WTC11 (cell line): ENCODE measurements around the gene SNX22. TPM values are rescaled to one million over a fixed set of nuclear protein-coding genes. Genes with fewer than 3 reads are reported as not detected.

Experiments
- ATAC-seq: fragments of 200-7000 bp; cut with Tn5 transposase; 2 replicates; pipeline ENCODE4 v1.10.0; 2021; ENCODE audit warnings: mild to moderate bottlenecking, moderate library complexity
- CTCF ChIA-PET: fragments of 300-600 bp; sonication (Branson Sonifier 250); formaldehyde crosslinking; loops from one replicate; lab custom pipeline; 2021; ENCODE audit warnings: antibody characterized with exemption; lab: Charles Lee
- POLR2A ChIA-PET: fragments of 350-600 bp; sonication (Branson Sonifier 250); formaldehyde crosslinking; loops from one replicate; lab custom pipeline; 2021; ENCODE audit warnings: antibody characterized with exemption; lab: Charles Lee
- DNase-seq: peaks from one replicate; pipeline ENCODE4 v3.0.0; 2021; ENCODE audit warnings: low spot score
- H3K27ac Mint-ChIP-seq: 2 replicates; pipeline ENCODE4 v1.8.0; 2021; ENCODE audit warnings: mixed read lengths
- H3K27me3 Mint-ChIP-seq: 2 replicates; pipeline ENCODE4 v1.8.0; 2021; ENCODE audit warnings: low read depth, mild to moderate bottlenecking, moderate library complexity, mixed read lengths
- H3K36me3 Mint-ChIP-seq: 2 replicates; pipeline ENCODE4 v1.8.0; 2021; ENCODE audit warnings: mixed read lengths
- H3K4me1 Mint-ChIP-seq: 2 replicates; pipeline ENCODE4 v1.8.0; 2022; ENCODE audit warnings: mixed read lengths
- H3K4me3 Mint-ChIP-seq: 2 replicates; pipeline ENCODE4 v1.8.0; 2021; ENCODE audit warnings: mild to moderate bottlenecking, moderate library complexity, mixed read lengths
- H3K9me3 Mint-ChIP-seq: 2 replicates; pipeline ENCODE4 v1.8.0; 2021; ENCODE audit warnings: mixed read lengths
- ESRRA ChIP-seq: sonication (generic); formaldehyde crosslinking; IDR thresholded peaks from 2 replicates; pipeline ENCODE4 v1.8.1; 2022; ENCODE audit warnings: mild to moderate bottlenecking, missing genetic modification reagents, borderline replicate concordance
- ETV6 ChIP-seq: sonication (generic); formaldehyde crosslinking; IDR thresholded peaks from 2 replicates; pipeline ENCODE4 v1.8.1; 2022; ENCODE audit warnings: mild to moderate bottlenecking, missing genetic modification reagents
- FOXJ3 ChIP-seq: sonication (generic); formaldehyde crosslinking; IDR thresholded peaks from 2 replicates; pipeline ENCODE4 v1.9.0; 2021; ENCODE audit warnings: missing genetic modification reagents, mild to moderate bottlenecking, borderline replicate concordance
- FOXK1 ChIP-seq: sonication (generic); formaldehyde crosslinking; IDR thresholded peaks from 2 replicates; pipeline ENCODE4 v1.8.0; 2022; ENCODE audit warnings: mild to moderate bottlenecking, moderate library complexity, missing genetic modification reagents
- NR1H2 ChIP-seq: sonication (generic); formaldehyde crosslinking; IDR thresholded peaks from 2 replicates; pipeline ENCODE4 v1.9.0; 2021; ENCODE audit warnings: mild to moderate bottlenecking, moderate library complexity, missing genetic modification reagents
- NR2C2 ChIP-seq: sonication (generic); formaldehyde crosslinking; IDR thresholded peaks from 2 replicates; pipeline ENCODE4 v1.8.0; 2022; ENCODE audit warnings: mild to moderate bottlenecking, missing genetic modification reagents
- ZBTB21 ChIP-seq: sonication (generic); formaldehyde crosslinking; IDR thresholded peaks from 2 replicates; pipeline ENCODE4 v1.8.1; 2023; ENCODE audit warnings: mild to moderate bottlenecking, missing genetic modification reagents, borderline replicate concordance
- ZNF423 ChIP-seq: fragments of 250-450 bp; sonication (Bioruptor Pico); IDR thresholded peaks from 2 replicates; pipeline ENCODE4 v2.1.2; 2022; ENCODE audit warnings: mild to moderate bottlenecking, moderate library complexity
- total RNA-seq: library from RNA; stranded (reverse); gene quantifications from 3 replicates; pipeline ENCODE4 v1.2.3, GENCODE V29; 2021
- TF ChIP-seq, protein P1 (sequence below): sonication (generic); formaldehyde crosslinking; IDR thresholded peaks from 2 replicates; pipeline ENCODE4 v1.8.0; 2023; ENCODE audit warnings: mild to moderate bottlenecking, missing genetic modification reagents
- TF ChIP-seq, protein P2 (sequence below): sonication (generic); formaldehyde crosslinking; IDR thresholded peaks from 2 replicates; pipeline ENCODE4 v1.8.1; 2022; ENCODE audit warnings: low read depth, missing genetic modification reagents, borderline replicate concordance
- TF ChIP-seq, protein P3 (sequence below): sonication (generic); formaldehyde crosslinking; IDR thresholded peaks from 2 replicates; pipeline ENCODE4 v1.8.1; 2023; ENCODE audit warnings: mild to moderate bottlenecking, missing genetic modification reagents
- TF ChIP-seq, protein P4 (sequence below): fragments of 250-450 bp; sonication (Bioruptor Pico); IDR thresholded peaks from 2 replicates; pipeline ENCODE4 v1.9.0; 2021; ENCODE audit warnings: moderate library complexity, mild to moderate bottlenecking, inconsistent platforms, borderline replicate concordance

The SNX22 gene
- total RNA-seq, 1 experiment from 2014 or later = 5.9 TPM

DNA sequence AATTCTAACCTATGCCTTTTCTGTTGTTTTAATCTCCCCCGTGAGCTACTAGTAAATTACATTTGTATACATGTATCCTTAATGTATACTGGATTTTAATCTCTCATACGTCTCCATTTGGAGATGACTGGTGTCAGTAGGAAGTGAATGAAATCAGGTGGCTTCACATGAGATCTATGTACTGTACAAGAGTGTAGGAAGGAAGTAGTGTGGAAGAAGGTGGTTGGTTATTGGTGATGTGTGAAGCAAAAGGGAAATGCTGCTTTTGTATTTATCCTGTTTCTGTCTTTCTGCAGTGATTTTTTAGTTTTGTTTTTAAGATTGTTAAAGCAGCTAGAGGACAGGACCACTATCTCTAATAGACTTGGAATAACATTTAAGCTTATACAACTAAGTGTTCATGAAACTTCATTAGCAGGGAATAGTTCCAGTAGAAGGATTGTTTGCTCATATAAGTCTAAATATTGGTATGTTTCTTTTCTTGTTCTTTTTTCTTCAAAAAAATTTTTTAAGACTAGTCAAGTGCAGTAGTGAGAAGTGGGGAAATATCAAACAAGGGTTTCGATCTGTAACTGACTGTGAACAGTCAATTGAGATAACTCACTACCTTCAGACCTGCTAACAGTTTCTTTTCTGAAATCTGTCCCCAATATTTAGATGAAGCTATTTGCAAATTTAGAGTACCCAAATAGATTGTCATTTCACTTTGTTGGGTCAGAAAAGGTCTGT lies 40.4 kb upstream of the SNX22 start:
- H3K27ac Mint-ChIP-seq = no peak overlapping the region
- no peaks in the 10 kb centered on the region for H3K27me3 Mint-ChIP-seq
- ATAC-seq = no peak
- peaks cover 8% of the 10 kb centered on the region for H3K4me1 Mint-ChIP-seq
- TF ChIP-seq ESRRA (CRISPR knock-in tag) (no peak), NR1H2 (CRISPR knock-in tag) (no peak)
- TF ChIP-seq, protein P1, sequence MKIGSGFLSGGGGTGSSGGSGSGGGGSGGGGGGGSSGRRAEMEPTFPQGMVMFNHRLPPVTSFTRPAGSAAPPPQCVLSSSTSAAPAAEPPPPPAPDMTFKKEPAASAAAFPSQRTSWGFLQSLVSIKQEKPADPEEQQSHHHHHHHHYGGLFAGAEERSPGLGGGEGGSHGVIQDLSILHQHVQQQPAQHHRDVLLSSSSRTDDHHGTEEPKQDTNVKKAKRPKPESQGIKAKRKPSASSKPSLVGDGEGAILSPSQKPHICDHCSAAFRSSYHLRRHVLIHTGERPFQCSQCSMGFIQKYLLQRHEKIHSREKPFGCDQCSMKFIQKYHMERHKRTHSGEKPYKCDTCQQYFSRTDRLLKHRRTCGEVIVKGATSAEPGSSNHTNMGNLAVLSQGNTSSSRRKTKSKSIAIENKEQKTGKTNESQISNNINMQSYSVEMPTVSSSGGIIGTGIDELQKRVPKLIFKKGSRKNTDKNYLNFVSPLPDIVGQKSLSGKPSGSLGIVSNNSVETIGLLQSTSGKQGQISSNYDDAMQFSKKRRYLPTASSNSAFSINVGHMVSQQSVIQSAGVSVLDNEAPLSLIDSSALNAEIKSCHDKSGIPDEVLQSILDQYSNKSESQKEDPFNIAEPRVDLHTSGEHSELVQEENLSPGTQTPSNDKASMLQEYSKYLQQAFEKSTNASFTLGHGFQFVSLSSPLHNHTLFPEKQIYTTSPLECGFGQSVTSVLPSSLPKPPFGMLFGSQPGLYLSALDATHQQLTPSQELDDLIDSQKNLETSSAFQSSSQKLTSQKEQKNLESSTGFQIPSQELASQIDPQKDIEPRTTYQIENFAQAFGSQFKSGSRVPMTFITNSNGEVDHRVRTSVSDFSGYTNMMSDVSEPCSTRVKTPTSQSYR (CRISPR knock-in tag) = no peak
- TF ChIP-seq, protein P2, sequence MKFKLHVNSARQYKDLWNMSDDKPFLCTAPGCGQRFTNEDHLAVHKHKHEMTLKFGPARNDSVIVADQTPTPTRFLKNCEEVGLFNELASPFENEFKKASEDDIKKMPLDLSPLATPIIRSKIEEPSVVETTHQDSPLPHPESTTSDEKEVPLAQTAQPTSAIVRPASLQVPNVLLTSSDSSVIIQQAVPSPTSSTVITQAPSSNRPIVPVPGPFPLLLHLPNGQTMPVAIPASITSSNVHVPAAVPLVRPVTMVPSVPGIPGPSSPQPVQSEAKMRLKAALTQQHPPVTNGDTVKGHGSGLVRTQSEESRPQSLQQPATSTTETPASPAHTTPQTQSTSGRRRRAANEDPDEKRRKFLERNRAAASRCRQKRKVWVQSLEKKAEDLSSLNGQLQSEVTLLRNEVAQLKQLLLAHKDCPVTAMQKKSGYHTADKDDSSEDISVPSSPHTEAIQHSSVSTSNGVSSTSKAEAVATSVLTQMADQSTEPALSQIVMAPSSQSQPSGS (CRISPR knock-in tag) = no peak
- TF ChIP-seq, protein P3, sequence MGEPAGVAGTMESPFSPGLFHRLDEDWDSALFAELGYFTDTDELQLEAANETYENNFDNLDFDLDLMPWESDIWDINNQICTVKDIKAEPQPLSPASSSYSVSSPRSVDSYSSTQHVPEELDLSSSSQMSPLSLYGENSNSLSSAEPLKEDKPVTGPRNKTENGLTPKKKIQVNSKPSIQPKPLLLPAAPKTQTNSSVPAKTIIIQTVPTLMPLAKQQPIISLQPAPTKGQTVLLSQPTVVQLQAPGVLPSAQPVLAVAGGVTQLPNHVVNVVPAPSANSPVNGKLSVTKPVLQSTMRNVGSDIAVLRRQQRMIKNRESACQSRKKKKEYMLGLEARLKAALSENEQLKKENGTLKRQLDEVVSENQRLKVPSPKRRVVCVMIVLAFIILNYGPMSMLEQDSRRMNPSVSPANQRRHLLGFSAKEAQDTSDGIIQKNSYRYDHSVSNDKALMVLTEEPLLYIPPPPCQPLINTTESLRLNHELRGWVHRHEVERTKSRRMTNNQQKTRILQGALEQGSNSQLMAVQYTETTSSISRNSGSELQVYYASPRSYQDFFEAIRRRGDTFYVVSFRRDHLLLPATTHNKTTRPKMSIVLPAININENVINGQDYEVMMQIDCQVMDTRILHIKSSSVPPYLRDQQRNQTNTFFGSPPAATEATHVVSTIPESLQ (CRISPR knock-in tag) = no peak
- TF ChIP-seq, protein P4, sequence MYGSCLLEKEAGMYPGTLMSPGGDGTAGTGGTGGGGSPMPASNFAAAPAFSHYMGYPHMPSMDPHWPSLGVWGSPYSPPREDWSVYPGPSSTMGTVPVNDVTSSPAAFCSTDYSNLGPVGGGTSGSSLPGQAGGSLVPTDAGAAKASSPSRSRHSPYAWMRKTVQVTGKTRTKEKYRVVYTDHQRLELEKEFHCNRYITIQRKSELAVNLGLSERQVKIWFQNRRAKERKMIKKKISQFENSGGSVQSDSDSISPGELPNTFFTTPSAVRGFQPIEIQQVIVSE (CRISPR knock-in tag) = no peak
- H3K4me3 Mint-ChIP-seq = no peak overlapping the region
- H3K36me3 Mint-ChIP-seq = peaks cover 13% of the 10 kb centered on the region
- ChIA-PET POLR2A (interaction anchor here (1.4 kb wide), 1 partner anchor 18 kb away, joined by 3 read pairs; the partner anchor contains the start of gene CIAO2A), CTCF (interaction anchor here (0.8 to 2.3 kb wide), 3 partner anchors 38 to 52 kb away, joined by 3 to 14 read pairs (median 5); partner anchors contain the start of gene PPIB)
- no peak for DNase-seq
- no peaks in the 10 kb centered on the region for H3K9me3 Mint-ChIP-seq

DNA sequence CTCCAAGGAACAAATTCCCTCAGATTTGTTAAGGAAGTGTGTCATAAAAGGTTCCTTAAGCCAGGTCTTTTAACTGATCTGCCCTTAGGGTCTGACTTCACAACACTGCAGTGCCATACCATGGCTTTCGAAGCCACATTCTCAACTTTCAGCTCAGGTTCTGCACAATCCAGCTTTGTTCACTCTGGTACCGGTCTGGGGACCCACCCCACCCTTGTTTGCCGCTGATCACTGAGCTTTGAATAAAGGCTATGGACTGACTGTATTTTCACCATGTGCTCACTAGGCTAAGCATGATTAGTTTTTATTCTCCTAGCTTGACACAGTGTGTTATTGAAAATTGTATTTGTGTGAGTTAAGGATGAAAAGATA lies 39.9 kb upstream of the SNX22 start:
- no peaks in the 10 kb centered on the region for H3K27me3 Mint-ChIP-seq
- CTCF ChIA-PET = interaction anchor here (0.8 to 2.3 kb wide), 3 partner anchors 38 to 51 kb away, joined by 3 to 14 read pairs (median 5); partner anchors contain the start of gene PPIB
- no peak overlapping the region for H3K27ac Mint-ChIP-seq
- TF ChIP-seq ZNF423 (CRISPR knock-in tag) = no peak
- no peak for TF ChIP-seq FOXK1 (CRISPR knock-in tag)
- no peak for TF ChIP-seq ETV6
- TF ChIP-seq FOXJ3 (CRISPR knock-in tag) = no peak
- TF ChIP-seq, all 79 proteins: peak for 0
- POLR2A ChIA-PET = interaction anchor here (0.5 to 1.4 kb wide), 2 partner anchors 19 to 55 kb away, joined by 3 to 8 read pairs; partner anchors contain the start of gene CIAO2A
- H3K36me3 Mint-ChIP-seq = peaks cover 13% of the 10 kb centered on the region
- H3K9me3 Mint-ChIP-seq = no peaks in the 10 kb centered on the region
- ATAC-seq (no peak), DNase-seq (no peak)
- H3K4me3 Mint-ChIP-seq = no peak overlapping the region
- H3K4me1 Mint-ChIP-seq = peaks cover 8% of the 10 kb centered on the region

DNA sequence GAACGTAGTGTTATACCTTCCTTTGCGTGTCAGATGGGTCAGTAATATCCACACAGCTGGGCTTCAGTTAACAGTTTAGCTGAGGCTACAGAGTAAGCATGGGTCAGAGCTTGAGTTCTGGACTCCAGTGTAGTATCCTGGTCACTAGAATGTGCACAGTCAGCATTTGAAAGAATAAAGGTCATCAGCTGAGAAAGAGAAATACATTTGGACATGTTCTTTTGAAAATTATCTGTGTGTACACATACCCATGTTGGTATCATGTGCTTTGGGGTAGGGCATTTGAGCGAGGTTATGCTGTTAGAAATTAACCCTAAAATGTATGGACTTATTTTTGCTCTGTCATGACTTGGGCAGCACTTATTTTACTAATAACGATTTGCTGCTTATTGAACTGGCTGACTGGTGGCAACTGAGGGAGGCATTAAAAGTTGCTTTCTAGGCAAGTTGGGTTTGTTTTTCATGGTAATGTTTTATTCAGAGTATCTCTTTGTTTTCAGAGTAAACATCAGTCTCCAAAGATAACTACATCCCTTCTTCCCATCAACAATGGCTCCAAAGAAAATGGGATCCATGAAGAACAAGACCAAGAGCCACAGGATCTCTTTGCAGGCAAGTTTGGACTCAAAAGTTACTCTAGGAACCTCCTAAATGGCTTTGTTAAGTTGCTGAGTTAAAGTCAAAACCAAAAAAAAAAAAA lies 39.3 kb upstream of the SNX22 start:
- TF ChIP-seq ZBTB21 (CRISPR knock-in tag) = no peak
- TF ChIP-seq NR2C2 (CRISPR knock-in tag) = no peak
- TF ChIP-seq, protein P2 (CRISPR knock-in tag) = no peak
- Mint-ChIP-seq H3K27ac (0 out of 2 replicates have a peak overlapping the region, but pooled peaks have one; percentile 23), H3K27me3 (no peaks in the 10 kb centered on the region), H3K9me3 (no peaks in the 10 kb centered on the region), H3K4me1 (peaks cover 8% of the 10 kb centered on the region), H3K36me3 (peaks cover 13% of the 10 kb centered on the region), H3K4me3 (no peak overlapping the region)
- ChIA-PET POLR2A (interaction anchor here (0.5 to 1.4 kb wide), 2 partner anchors 19 to 55 kb away, joined by 3 to 8 read pairs; partner anchors contain the start of gene CIAO2A), CTCF (interaction anchor here (1.2 to 2.3 kb wide), 2 partner anchors 41 to 51 kb away, joined by 5 to 14 read pairs; partner anchors contain the start of gene PPIB)
- no peak for DNase-seq
- ATAC-seq = no peak
